GM06990 (cell line): ENCODE results near the gene MUTYH.

ENCODE experiments used
- DNase-seq: peaks from one replicate; pipeline ENCODE4 v3.0.0-alpha.2; 2011; ENCODE audit not compliant: insufficient read length; ENCODE audit errors: extremely low read depth
- H3K27me3 ChIP-seq: replicated peaks from 2 replicates; pipeline ENCODE4 v1.6.0; 2011; ENCODE audit warnings: low read length; ENCODE audit not compliant: control insufficient read depth, insufficient read depth
- H3K36me3 ChIP-seq: 2 replicates; pipeline ENCODE4 v1.5.1; 2011; ENCODE audit warnings: low read length; ENCODE audit not compliant: control insufficient read depth, insufficient read depth
- H3K4me3 ChIP-seq: replicated peaks from 2 replicates; pipeline ENCODE4 v1.5.1; 2011; ENCODE audit warnings: low read depth, mild to moderate bottlenecking, control low read depth, low read length
- TF ChIP-seq, protein P1 (sequence below): IDR thresholded peaks from 2 replicates; pipeline ENCODE4 v1.5.1; 2011; ENCODE audit warnings: low read length, control low read depth, mild to moderate bottlenecking, inconsistent platforms; ENCODE audit not compliant: insufficient read depth, poor library complexity, severe bottlenecking

The MUTYH gene

DNA sequence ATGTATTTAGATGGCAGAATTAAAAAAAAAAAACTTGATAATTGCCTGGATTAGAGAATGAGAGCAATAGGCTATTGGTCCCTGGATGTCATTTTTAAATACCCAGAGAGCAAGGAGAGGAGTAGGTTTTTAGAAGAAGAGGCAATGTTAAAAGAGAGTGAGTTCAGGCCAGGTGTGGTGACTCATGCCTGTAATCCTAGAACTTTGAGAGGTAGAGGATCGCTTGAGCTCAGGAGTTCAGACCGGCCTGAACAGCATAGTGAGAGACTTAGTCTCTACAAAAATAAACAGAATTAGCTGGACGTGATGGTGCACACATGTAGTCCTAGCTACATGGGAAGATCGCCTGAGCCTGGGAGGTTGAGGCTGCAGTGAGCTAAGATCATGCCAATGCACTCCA is 15.9 kb upstream of the MUTYH start:
- Histone ChIP-seq H3K36me3 (no peaks in the 10 kb centered on the region), H3K4me3 (no peak overlapping the region), H3K27me3 (no peaks in the 10 kb centered on the region)
- no peak for DNase-seq
- TF ChIP-seq, protein P1, sequence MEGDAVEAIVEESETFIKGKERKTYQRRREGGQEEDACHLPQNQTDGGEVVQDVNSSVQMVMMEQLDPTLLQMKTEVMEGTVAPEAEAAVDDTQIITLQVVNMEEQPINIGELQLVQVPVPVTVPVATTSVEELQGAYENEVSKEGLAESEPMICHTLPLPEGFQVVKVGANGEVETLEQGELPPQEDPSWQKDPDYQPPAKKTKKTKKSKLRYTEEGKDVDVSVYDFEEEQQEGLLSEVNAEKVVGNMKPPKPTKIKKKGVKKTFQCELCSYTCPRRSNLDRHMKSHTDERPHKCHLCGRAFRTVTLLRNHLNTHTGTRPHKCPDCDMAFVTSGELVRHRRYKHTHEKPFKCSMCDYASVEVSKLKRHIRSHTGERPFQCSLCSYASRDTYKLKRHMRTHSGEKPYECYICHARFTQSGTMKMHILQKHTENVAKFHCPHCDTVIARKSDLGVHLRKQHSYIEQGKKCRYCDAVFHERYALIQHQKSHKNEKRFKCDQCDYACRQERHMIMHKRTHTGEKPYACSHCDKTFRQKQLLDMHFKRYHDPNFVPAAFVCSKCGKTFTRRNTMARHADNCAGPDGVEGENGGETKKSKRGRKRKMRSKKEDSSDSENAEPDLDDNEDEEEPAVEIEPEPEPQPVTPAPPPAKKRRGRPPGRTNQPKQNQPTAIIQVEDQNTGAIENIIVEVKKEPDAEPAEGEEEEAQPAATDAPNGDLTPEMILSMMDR: no peak

DNA sequence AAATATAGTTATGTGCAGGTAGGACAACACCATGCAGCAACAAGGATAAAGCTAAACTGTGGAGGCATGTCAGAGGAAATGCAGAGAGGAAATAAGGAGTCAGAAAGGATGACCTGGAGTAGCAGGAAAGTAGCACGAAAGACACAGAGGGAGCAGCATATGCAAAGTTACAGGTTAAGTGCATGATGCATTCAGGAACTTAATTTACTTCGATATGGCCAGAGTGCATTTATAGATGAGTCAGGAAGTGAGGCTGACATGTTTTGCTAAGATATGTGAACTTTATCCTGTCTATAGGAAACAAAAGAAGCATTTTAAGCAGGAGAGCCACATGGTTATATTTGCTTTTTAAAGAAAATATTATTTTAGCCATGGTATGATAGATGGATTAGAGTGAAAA is 15.4 kb upstream of the MUTYH start:
- no peaks in the 10 kb centered on the region for H3K36me3 ChIP-seq
- no peak for DNase-seq
- no peaks in the 10 kb centered on the region for H3K27me3 ChIP-seq
- H3K4me3 ChIP-seq: no peak overlapping the region
- TF ChIP-seq, protein P1: no peak

DNA sequence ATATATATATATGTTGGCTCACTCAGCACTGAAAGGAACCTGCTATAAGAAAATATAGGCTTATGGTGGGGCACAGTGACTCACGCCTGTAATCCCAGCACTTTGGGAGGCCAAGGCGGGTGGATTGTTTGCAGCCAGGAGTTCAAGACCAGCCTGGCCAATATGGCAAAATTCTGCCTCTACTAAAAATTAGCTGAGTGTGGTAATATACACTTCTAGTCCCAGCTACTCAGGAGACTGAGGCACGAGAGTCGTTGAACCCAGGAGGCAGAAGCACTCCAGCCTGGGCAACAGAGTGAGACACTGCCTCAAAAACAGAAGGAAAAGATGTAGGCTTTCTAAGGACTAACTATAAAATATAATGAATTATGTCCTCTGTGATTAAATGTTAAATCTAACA is 14.6 kb upstream of the MUTYH start:
- H3K36me3 ChIP-seq: no peaks in the 10 kb centered on the region
- no peak overlapping the region for H3K4me3 ChIP-seq
- H3K27me3 ChIP-seq: no peaks in the 10 kb centered on the region
- TF ChIP-seq, protein P1: no peak
- no peak for DNase-seq

DNA sequence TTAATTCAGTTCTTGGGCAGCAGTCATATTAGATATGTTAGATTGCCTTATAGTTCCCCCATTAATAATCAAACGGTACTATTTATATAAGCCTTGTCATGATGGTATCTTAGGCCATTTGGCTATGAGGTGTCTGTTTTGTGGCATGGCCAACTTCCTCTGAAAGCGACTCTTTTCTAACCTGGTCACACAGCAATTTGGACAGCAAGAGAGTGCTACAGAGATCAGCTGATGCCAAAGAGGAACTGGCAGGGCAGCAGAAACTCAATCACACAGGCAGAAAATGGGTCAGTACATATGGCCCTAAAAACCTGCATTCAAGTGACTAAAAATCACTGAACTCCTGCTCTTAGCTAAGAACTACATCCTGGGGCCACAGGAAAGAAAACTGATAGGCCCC is 13.4 kb upstream of the MUTYH start:
- H3K36me3 ChIP-seq: no peaks in the 10 kb centered on the region
- no peaks in the 10 kb centered on the region for H3K27me3 ChIP-seq
- H3K4me3 ChIP-seq: no peak overlapping the region
- TF ChIP-seq, protein P1: no peak
- DNase-seq: no peak

DNA sequence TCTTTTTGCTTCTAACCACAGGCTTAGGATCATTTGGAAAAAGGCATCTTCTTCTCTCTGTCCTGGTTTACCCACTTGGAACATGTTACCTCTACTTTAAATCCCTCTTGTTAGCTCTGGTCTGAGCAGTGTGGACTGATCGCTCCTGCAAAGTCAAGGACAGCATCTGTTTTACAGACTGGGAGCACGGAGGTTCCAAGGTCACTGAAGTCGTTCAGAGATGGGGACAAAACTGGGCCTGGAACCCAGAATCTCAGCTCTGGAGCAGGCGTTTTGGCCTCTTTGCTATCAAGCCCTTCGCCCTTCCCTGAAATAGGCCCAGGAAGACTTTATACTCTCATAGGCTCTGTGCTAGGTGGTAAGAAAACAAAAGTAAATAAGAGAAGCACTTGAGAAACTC is 11.3 kb upstream of the MUTYH start:
- H3K36me3 ChIP-seq: no peaks in the 10 kb centered on the region; the same call in none of the 2 replicates
- no peak for DNase-seq

More for the DNA sequence above, 11.3 kb upstream of the MUTYH start:
- Histone ChIP-seq H3K27me3 (no peaks in the 10 kb centered on the region), H3K4me3 (no peak overlapping the region)
- TF ChIP-seq, protein P1: no peak
